B cell (primary cell): Measurements from ENCODE around the gene SS18L1.

Experiments used
- EZH2 ChIP-seq: IDR thresholded peaks from 2 replicates; pipeline ENCODE4 v1.6.1; 2012; ENCODE audit warnings: borderline replicate concordance, low read depth, mild to moderate bottlenecking, moderate library complexity, low read length; ENCODE audit not compliant: insufficient read depth, poor library complexity, severe bottlenecking
- TF ChIP-seq, protein P1 (sequence below): fragments of 200-600 bp; IDR thresholded peaks from one replicate; pipeline ENCODE4 v1.8.0; 2022; ENCODE audit warnings: antibody characterized with exemption, mild to moderate bottlenecking

DNA sequence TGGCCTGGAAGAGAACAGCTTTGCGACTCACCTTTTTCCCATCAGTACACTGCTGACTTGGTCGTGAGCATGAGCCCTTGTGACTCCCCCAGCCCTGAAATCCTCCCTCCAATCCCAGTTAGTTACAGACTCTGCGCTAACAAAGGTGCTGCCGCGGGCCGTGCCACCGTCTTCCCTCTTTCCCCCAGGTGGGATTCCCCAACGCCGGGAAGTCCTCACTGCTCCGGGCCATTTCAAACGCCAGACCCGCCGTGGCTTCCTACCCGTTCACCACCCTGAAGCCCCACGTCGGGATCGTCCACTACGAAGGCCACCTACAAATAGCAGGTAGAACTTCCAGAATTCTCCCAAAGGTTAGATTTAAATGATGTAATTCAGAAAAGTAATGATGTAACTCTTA, 55.4 kb downstream of the SS18L1 start:
- TF ChIP-seq, protein P1, sequence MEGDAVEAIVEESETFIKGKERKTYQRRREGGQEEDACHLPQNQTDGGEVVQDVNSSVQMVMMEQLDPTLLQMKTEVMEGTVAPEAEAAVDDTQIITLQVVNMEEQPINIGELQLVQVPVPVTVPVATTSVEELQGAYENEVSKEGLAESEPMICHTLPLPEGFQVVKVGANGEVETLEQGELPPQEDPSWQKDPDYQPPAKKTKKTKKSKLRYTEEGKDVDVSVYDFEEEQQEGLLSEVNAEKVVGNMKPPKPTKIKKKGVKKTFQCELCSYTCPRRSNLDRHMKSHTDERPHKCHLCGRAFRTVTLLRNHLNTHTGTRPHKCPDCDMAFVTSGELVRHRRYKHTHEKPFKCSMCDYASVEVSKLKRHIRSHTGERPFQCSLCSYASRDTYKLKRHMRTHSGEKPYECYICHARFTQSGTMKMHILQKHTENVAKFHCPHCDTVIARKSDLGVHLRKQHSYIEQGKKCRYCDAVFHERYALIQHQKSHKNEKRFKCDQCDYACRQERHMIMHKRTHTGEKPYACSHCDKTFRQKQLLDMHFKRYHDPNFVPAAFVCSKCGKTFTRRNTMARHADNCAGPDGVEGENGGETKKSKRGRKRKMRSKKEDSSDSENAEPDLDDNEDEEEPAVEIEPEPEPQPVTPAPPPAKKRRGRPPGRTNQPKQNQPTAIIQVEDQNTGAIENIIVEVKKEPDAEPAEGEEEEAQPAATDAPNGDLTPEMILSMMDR = no peak
- TF ChIP-seq EZH2 = no peak
